HG02870 (cell line): ENCODE data around the gene AFAP1L2.

ENCODE experiments used
- ATAC-seq: cut with Tn5 transposase; IDR thresholded peaks from one replicate; pipeline ENCODE4 v1.9.1; 2021; ENCODE audit warnings: mild to moderate bottlenecking, moderate library complexity; ENCODE audit not compliant: unreplicated experiment

Gene AFAP1L2

DNA sequence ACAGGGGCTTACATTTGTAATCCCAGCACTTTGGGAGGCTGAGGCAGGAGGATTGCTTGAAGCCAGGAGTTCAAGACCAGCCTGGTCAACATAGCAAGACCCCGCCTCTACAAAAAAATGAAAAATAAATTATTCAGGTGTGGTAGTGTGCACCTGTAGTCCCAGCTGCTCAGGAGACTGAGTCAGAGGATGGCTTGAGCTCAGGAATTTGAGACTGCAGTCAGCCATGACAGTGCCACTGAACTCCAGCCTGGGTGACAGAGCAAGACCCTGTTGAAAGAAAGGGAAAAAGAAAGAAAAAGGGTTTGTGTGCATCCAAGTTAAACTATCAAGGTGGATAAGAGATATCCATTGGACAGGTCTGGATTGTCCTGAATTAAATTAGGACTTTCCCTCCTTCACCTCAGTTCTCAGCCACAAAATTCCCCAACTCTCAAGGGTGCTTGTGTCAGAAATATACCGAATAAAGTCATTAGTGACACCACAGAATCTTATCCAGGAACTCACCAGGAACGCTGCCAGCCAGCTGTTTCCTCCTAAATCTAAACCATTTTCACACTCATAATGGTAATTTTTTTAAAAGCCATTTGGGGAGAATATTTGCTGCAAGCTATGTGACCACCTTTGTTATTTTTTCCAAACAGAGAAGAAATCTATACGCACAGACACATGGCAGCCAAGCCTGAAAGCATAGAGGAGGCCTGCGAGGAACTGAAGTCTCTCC is 12.0 kb downstream of the AFAP1L2 start:
- ATAC-seq = no peak

DNA sequence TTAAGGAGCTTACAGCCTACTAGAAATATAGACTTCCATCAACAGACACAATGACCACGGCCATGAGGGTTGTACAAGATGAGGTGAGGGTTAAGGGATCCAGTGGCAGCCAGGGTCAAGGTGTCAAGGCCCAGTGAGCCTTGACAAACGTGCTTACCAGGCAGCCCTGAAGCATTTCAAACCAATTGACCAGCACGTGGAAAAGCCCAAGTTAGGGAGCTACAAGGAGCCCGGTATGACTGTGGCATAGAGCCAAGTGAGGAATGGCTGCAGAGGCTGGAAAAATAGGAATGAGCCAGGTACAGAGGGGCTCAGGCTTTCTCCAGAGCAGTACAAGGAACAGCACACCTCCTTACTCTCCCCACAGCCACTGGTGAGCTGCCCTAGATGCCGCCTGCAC is 12.7 kb downstream of the AFAP1L2 start:
- ATAC-seq = no peak

DNA sequence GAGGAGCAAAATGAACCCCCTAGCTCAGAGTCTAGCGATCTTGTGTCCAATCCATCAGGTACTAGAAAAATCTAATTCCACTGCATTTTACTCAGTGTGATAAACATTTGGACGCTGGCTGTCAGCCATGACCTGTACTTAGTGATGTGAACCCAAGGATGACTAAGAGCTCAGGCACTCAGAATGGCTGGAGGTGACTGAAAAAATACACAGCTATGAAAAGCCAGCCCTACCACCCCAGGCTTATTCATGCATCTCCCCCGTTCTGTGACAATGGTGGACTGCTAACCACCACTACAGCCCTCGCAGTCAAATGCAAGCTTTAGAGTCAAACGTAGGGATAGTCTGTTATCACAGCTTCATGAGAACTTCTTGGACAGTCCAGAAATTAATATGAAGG is 14.9 kb downstream of the AFAP1L2 start:
- no peak for ATAC-seq

DNA sequence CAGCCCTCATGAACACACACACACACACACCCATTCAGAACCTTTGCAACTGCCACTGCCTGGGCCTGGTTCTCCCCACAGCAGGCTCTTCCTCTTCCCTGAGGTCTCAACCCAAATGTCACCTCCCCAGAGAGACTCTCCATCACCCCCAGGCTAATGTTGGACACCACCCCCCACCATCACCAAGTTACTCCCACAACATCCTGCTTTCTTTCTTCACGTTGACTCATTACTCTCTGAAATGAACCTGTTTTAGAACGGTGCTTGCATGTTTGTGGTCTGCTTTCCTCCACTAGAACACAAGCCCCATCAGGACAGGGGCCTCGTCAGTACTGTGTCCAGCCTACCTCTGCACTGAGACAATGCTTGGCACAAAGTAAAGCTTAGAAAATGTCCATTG is 16.0 kb downstream of the AFAP1L2 start:
- ATAC-seq = peak; percentile 86

DNA sequence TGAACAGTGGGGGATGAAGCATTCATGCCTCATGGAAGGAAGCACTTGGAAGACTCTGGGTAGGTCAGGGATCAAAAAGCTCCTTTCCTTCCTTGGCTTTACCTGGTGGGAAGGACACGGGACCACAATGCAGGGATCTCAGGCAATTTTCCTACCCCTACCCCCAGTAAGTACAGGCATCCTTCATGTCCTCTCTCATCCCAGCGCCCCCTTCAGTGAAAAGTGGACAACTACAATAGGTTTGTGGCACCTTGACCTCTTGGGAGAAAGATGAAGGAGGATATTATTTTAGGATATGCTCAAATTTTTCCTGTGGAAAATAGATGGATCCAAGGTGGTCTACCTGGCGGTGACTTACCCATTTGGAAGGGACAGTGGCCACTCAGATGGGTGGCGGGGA is 16.5 kb downstream of the AFAP1L2 start:
- no peak for ATAC-seq

DNA sequence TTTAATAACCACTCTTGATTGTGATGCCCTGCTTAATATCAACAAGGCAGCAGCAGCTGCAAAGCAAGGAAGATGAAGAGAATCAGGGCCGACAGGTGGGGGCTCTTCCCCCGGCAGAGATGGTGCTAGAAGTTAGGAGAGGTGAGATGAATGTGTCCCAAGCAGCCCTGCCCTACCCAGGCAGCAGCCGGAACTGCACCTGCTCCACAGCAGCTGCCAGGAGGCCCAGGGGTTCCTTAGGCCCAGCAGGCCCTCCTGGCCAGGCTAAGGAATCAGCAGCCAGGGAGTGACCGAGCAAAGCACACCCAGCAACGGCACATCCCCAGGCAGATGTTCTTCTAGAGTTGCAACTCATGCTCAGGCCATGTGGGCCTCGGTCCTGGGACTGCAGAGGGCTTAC is 17.9 kb downstream of the AFAP1L2 start:
- no peak for ATAC-seq

DNA sequence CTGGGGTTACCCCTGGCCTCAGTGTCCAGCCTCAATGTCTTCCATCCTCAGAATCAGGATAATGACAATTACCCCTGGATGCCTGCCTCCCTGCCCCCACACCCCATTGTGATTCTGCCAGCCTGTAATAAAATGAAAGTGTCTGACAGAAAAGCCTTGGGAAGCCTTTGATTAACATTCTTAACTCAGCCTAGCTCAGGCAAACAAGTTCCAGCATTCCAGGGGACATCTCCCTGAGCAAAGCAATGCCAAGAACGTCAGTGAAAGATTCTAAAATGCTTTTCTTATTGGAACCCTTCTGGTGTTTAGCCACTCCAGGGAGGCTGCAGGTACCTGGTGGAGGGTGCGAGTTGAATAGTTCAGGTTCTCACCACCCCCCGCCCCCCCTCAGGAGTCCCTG is 18.7 kb downstream of the AFAP1L2 start:
- ATAC-seq = no peak

DNA sequence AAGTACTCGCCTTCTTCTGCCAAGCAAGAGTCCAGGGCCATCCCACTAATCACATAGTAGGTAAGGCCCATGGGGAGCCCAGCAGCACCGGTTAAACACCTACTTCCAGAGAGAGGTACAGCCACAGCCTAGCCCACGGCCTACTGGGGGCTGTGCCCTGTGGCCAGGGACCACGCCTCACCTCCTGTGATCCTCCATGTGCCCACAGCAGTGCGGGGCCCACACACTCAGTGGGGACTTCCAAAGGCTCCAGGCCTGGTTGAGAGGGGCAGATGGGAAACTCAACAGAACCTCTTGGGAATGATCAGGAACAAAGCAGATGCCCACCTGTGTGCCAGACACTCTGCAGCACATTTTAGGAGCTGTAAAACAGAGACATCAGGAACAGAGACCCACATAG is 19.7 kb downstream of the AFAP1L2 start:
- ATAC-seq = no peak

DNA sequence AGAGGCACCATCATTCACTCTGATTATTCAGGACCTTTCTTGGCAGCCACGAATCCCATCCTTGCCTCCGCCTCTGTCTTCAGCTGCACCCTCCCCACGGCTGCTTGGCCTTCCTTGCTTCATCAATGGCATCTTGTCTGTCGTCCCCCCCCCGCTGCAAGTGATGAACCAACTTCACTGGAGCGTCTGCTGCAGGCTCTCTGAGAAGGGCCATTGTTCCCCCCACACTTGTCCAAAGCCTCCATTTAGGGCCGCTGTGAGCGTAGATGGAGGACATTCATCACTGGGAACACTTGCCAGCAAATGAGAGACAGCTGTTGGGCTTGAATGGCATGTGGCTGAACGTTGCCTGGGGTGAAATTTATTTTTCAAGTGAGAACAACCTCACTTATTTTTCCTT is 20.1 kb downstream of the AFAP1L2 start:
- ATAC-seq = no peak

DNA sequence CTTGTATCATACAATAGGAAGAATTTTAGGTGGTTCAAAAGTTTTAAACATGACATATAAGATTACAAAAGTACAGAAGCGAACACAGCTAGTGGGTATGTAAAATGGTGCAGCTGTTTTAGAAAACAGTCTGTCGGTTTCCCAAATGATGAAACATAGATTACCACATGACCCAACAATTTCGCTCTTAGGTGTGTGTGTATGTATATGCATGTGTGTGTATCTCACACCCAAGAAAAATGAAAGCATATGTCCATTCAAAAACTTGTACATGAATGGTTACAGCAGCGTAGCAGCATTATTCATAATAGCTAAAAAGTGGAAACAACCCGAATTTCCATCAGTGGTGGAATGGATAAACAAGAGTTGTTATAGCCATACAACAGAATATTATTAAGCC is 23.5 kb downstream of the AFAP1L2 start:
- ATAC-seq = no peak

DNA sequence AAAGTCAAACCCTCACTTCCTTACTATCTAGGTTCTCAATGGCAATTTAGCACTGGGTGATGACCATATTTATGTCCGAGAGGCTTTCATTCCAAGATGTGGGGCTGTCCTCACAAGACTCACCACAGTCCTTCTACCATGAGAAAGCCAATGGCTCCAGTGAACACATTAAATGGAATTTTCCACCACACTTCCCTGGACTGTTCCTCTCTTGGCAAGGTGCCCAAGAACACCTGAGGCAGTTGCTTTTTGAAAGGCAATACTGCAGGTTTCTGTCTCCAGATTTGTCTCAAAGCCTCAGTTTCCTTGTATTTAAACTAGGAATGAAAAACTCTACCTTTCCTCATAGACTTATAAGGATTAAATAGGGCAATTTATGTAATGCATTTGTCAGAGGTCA is 24.2 kb downstream of the AFAP1L2 start:
- no peak for ATAC-seq

DNA sequence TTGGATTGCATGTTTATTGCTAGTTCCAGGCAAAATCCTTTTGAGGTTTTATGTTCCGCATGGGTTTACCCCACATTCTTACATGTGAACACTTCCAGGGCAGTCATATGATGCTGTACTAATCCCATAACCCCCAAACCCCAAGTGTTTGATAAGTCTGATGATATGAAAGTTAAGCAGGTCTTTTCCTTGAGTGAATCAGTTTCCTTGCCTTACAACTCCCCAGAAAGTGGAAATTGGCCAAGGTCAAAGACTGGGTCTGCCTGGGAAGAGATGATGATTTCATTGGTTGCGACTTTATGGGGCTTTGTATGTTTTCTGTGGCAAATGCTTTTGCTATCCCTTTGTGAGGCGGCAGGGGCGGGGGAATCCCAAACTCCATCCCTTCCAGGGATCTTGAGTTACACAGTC is 24.7 kb downstream of the AFAP1L2 start:
- ATAC-seq = no peak

DNA sequence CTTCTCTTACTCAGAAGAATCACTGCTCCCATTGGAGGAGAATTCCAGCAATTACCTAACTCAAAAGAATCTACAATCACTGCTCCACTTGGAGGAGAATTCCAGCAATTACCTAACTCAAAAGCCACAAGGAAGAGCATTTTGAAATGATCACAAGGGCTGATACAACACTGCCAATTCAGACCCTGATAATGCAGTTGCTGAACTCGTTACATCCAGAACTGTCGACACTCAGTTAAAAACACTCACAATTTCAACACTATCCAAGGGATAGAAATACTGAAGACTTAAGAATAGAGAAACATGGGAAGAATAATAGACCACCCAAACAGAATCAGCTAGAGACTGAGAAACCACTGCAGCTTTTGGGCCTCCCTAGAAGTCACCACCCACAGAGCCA is 27.8 kb downstream of the AFAP1L2 start:
- ATAC-seq = no peak

DNA sequence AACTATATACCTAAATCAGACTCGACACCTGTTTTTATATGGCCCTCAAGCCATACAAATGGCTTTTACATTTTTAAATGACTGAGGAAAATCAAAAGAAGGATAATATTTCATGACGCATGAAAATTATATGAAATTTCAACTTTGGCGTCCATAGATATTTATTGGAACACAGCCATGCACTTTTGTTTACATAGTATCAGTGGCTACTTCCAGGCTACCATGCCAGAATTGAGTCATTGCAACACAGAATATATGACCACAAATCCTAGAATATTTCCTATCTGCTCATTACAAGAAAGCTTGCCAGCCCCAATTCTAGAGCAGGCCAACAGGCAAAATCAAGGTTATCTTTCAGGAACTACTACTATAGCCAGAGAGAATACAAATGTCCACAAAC is 29.3 kb downstream of the AFAP1L2 start:
- no peak for ATAC-seq

DNA sequence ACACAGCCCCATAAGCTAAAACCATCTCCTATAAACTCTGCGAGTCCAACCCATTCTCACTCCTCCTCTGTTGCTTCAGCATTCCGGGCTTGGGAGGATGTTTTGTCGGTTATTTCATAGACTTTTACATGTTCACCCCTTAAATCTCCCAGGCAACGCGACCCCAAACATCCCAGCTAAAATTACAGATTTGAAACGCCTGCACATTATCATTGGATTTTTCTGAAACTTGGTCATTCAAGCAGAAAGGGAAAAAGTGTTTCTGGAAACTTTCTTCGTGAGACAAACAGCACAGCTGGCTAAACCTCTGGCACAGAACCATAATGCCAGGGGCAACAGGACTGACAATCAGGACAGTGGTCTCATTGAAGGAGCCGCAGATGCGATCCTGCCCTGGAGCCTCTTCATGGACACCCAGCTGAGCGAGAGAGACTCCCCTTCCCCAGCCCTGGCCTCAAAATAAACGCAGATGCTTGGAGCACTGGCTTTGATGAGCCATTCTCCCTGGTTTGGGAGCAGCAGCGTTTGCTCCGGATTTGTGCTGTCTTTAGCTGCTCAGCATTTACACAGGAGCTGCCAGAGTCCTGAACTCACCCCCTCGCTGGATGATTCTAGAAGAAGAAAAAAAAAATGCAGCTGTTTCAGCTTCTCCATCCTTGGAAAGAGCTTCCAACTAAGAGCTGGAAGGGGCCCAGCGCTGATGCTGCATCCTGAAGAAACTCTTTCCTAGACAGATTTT is 30.1 kb downstream of the AFAP1L2 start:
- no peak for ATAC-seq

DNA sequence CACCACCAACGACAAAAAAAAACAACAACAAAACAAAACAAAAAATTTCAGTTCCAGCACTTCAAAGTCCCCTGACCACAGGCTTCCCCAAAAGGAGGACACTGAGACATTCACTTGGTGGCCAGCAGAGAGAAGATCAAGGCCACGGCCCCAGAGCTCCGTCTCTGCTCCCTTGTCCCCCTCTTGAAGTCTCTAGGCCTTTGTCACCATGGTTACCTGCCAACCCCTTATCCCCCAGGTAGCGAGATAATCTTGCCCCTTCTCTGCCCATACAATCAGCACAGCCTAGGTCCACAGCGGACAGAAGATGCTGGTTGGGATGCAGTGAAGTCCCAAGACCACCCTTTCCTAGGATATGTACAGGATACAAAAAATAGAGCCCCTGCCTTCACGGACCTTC is 30.7 kb downstream of the AFAP1L2 start:
- ATAC-seq = no peak

DNA sequence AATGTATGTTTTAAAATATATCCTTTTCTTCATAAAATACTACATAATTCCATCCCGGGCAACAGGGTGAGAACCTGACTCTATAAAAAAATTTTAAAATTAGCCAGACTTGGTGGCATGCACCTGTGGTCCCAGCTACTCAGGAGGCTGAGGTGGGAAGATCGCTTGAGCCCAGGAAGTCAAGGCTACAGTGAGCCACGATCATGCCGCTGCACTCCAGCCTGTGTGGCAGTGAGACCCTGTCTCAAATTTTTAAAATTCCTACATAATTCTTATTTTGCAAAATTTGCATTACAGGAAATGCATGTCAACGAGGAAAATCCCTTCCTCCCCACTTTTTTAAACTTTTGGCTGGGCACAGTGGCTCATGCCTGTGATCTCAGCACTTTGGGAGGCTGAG is 31.3 kb downstream of the AFAP1L2 start:
- ATAC-seq = no peak

DNA sequence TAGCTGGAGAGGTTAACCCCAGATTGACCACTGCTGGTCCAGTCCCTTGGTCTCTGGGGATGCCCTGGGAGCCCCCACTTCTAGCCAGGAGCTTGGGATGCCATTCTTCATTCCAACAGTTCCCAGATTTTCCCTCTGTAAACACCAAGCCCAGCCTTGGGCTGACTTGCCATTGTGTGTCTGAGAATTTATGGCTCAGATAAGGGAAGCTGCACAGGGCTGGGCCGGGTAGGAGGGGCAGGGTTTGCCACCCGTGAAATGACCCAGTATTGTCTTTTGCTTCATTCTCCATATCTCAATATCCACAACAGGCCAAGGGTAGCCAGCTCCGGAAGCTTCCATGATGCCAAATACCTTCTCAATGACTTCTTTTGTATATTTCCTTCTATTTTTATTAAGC is 32.1 kb downstream of the AFAP1L2 start:
- no peak for ATAC-seq

DNA sequence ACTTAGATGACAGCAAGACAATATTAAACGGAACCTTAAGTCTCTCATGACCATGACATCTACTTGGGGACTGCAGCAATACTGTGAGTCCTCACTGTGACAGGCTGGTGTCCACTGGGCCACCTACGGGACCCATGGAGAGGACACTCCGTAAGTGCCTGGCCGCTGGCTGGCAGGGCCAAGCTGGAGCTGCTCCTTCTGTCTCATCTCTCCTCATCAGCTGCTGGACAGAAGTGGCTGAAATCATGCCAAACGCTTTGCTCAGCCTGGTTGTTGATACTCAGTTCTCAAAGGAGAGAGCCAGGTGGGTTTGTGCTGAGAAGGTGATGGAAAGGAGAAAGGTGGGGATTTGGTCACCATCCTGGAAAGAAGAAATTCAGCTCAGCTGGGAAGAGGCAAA is 33.3 kb downstream of the AFAP1L2 start:
- ATAC-seq = no peak

DNA sequence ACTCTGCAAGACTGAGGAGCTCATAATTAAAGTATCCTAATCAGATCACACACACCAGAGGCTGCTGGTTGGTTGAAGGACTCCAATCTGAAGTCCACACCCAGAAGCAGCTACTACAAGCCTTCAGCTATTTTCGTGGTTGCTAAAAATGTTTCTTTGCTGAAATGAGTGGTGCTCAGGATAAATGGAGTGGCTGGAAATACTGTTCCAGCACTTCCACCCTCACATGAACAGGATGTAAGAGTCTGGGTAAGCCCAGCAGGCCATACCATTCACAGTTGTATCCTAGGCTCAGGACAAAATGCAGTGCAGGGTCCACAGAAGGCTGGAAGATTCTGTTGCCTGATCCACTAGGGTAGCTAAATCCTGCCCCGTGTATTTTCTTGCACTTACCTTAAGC is 34.1 kb downstream of the AFAP1L2 start:
- no peak for ATAC-seq

DNA sequence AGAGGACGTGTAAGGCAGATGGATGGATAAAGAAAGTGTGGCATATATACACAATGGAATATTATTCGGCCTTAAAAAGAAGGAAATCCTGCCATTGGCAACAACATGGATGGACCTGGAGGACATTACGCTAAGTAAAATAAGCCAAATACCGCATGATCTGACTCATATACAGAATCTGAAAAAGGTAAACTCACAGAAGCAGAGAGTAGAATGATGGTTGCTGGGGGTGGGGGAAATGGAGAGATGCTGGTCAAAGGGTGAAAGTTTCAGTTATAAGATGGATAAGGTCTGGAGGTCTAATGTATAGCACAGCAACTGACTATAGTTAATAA is 36.3 kb downstream of the AFAP1L2 start:
- ATAC-seq = no peak

DNA sequence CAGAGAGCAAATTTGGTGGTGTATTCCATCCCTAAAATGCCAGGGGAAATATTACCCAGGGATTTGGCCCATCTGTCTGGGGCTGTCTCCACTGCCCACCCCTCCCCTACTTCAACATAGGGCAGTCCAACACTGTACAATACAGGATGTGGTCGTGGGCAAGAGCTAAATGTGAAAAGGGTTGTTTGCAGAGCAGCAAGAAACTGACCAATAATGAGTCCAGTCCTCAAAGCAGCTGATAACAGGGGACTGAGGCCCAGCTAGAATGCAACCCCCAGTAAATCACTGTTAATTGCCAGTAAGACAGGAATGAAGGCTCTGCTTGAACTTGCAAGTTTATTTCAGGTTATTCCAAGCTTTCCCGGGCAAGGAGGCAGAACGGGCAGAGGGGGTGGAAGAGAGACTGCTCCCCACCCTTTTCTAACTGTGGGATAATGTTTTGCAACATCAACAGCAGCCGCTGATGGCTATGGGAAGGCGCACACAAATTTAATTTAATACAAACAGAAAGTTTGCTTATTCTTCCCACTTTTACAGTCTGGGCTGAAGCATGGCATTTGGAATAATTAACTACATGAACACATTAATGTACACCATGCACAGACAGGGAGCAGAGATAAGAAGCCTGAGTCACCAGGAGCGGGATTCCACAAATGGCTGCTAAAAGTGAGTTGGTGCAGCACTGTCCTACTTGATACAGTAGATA is 36.8 kb downstream of the AFAP1L2 start:
- ATAC-seq = no peak
